HCT116 (cell line): ENCODE data around the gene GGA2. TPM values are rescaled to one million over a fixed set of nuclear protein-coding genes. Genes with fewer than 3 reads are reported as not detected.
"Not testable (repeated sequence)": the region's sequence is repeated elsewhere in the genome, so short reads cannot be mapped to it uniquely, and the experiment has no call there.

Source experiments
- ATAC-seq: fragments of 200-7000 bp; cut with Tn5 transposase; 2 replicates; pipeline ENCODE4 v1.9.1; 2020; ENCODE audit warnings: mild to moderate bottlenecking, moderate library complexity
- BruUV-seq: library from RNA; stranded (reverse); fragments of 400-500 nt; replicated peaks from 2 replicates; lab custom pipeline; 2021; lab: Mats Ljungman, UMichigan
- CTCF ChIA-PET: fragments of 300-600 bp; sonication (Branson Sonifier 250); formaldehyde crosslinking; loops from one replicate; lab custom pipeline; 2021; ENCODE audit warnings: antibody characterized with exemption; lab: Charles Lee
- POLR2A ChIA-PET: fragments of 300-600, 350-600 bp; sonication (Branson Sonifier 250); formaldehyde crosslinking; loops from one replicate; lab custom pipeline; 2021; ENCODE audit warnings: antibody characterized with exemption; lab: Charles Lee
- RAD21 ChIA-PET, 2 experiments: fragments of 300-600 bp; sonication (Branson Sonifier 250); formaldehyde crosslinking; loops; one replicate each; lab custom pipeline; 2023; ENCODE audit warnings: low total read pairs in 2 of 2; ENCODE audit not compliant: uncharacterized antibody in 2 of 2, unreplicated experiment in 2 of 2, low non-redundant PET in 1 of 2; lab: Charles Lee
- DNase-seq: peaks from one replicate; pipeline ENCODE4 v3.0.0-alpha.2; 2010; ENCODE audit warnings: low read depth, low spot score
- H2AFZ ChIP-seq: fragments of 200-600 bp; shearing (Covaris generic), sonication (generic); 2 replicates; pipeline ENCODE4 v1.6.1; 2017; ENCODE audit warnings: low read depth, mixed run types, mixed read lengths, antibody characterized with exemption, low read length; ENCODE audit not compliant: poor library complexity, severe bottlenecking
- H3K27ac ChIP-seq: 2 replicates; pipeline ENCODE4 v1.5.1; 2012; ENCODE audit warnings: low read depth, low read length
- H3K27me3 ChIP-seq: fragments of 200-600 bp; sonication (generic); 2 replicates; pipeline ENCODE4 v1.6.1; 2016; ENCODE audit warnings: mixed run types, low read length, mixed read lengths; ENCODE audit not compliant: insufficient read depth
- H3K36me3 ChIP-seq, 2 experiments: fragments of 200-500 bp in 1 of 2; fragments of 200-600 bp in 1 of 2; sonication (Bioruptor generic) in 1 of 2; sonication (generic) in 1 of 2; 2 replicates each; pipeline versions ENCODE4 v1.5.1 to v1.6.1; 2014 to 2016; ENCODE audit warnings: low read length in 2 of 2, inconsistent platforms in 1 of 2, mixed read lengths in 1 of 2, mixed run types in 1 of 2; ENCODE audit not compliant: insufficient read depth in 2 of 2, control insufficient read depth in 1 of 2
- H3K4me1 ChIP-seq, 2 experiments: fragments of 200-600 bp in 1 of 2; sonication (generic) in 1 of 2; 2 replicates each; pipeline versions ENCODE4 v1.5.1 to v1.6.1; 2012 to 2017; ENCODE audit warnings: low read length in 2 of 2, inconsistent platforms in 1 of 2, mild to moderate bottlenecking in 1 of 2, mixed read lengths in 1 of 2, mixed run types in 1 of 2, moderate library complexity in 1 of 2; ENCODE audit not compliant: insufficient read depth in 2 of 2, control insufficient read depth in 1 of 2
- H3K4me2 ChIP-seq: fragments of 200-600 bp; sonication (generic); 2 replicates; pipeline ENCODE4 v1.6.1; 2017; ENCODE audit warnings: mixed run types, low read length, mixed read lengths
- H3K4me3 ChIP-seq, 2 experiments: fragments of 200-600 bp in 1 of 2; sonication (generic) in 1 of 2; replicated peaks in 1 of 2; 2 replicates each; pipeline ENCODE4 v1.5.1; 2011 to 2016; ENCODE audit warnings: low read length in 2 of 2, control low read depth in 1 of 2, low read depth in 1 of 2, mild to moderate bottlenecking in 1 of 2, mixed read lengths in 1 of 2, mixed run types in 1 of 2
- H3K79me2 ChIP-seq: fragments of 200-600 bp; sonication (generic); 2 replicates; pipeline ENCODE4 v1.6.1; 2017; ENCODE audit warnings: mild to moderate bottlenecking, mixed run types, low read length, moderate library complexity, mixed read lengths; ENCODE audit not compliant: insufficient read depth
- H3K9ac ChIP-seq: fragments of 200-600 bp; sonication (generic); 2 replicates; pipeline ENCODE4 v1.6.1; 2016; ENCODE audit warnings: low read length, mixed read lengths
- H3K9me2 ChIP-seq: fragments of 200-600 bp; sonication (generic), shearing (Covaris generic); 2 replicates; pipeline ENCODE4 v1.6.1; 2017; ENCODE audit warnings: mixed run types, mild to moderate bottlenecking, moderate library complexity; ENCODE audit not compliant: insufficient read depth
- H3K9me3 ChIP-seq, 2 experiments: fragments of 200-500 bp in 1 of 2; fragments of 200-600 bp in 1 of 2; sonication (Bioruptor generic) in 1 of 2; sonication (generic) in 1 of 2; 2 replicates each; pipeline ENCODE4 v1.6.1; 2014 to 2017; ENCODE audit warnings: low read length in 2 of 2, mixed read lengths in 2 of 2, inconsistent platforms in 1 of 2, low read depth in 1 of 2, mild to moderate bottlenecking in 1 of 2, mixed run types in 1 of 2, moderate library complexity in 1 of 2; ENCODE audit not compliant: control insufficient read depth in 1 of 2, insufficient read depth in 1 of 2
- H4K20me1 ChIP-seq: fragments of 200-600 bp; sonication (generic), shearing (Covaris generic); 2 replicates; pipeline ENCODE4 v1.6.1; 2017; ENCODE audit warnings: mixed run types, mild to moderate bottlenecking, moderate library complexity; ENCODE audit not compliant: insufficient read depth
- EZH2 ChIP-seq: fragments of 200-600 bp; sonication (generic); IDR thresholded peaks from 2 replicates; pipeline ENCODE4 v1.6.1; 2017; ENCODE audit warnings: antibody characterized with exemption, mixed run types
- FOSL1 ChIP-seq: IDR thresholded peaks from 2 replicates; pipeline ENCODE4 v1.6.1; 2012; ENCODE audit warnings: low read depth
- JUND ChIP-seq: IDR thresholded peaks from 2 replicates; pipeline ENCODE4 v1.6.1; 2012
- POLR2A ChIP-seq: IDR thresholded peaks from 2 replicates; pipeline ENCODE4 v1.7.0; 2011; ENCODE audit warnings: borderline replicate concordance; ENCODE audit not compliant: insufficient read depth, insufficient read length; ENCODE audit errors: extremely low read depth
- RAD21 ChIP-seq: IDR thresholded peaks from 2 replicates; pipeline ENCODE4 v1.6.1; 2012; ENCODE audit warnings: low read depth, mild to moderate bottlenecking
- SRF ChIP-seq: IDR thresholded peaks from 2 replicates; pipeline ENCODE4 v1.6.1; 2012; ENCODE audit warnings: low read depth
- TCF7L2 ChIP-seq: IDR thresholded peaks from 2 replicates; pipeline ENCODE4 v1.7.0; 2011; ENCODE audit warnings: borderline replicate concordance, inconsistent platforms; ENCODE audit not compliant: insufficient read depth, insufficient read length; ENCODE audit errors: extremely low read depth
- YY1 ChIP-seq: IDR thresholded peaks from 2 replicates; pipeline ENCODE4 v1.6.1; 2011; ENCODE audit warnings: low read length, low read depth, moderate library complexity, mild to moderate bottlenecking; ENCODE audit not compliant: insufficient replicate concordance; ENCODE audit errors: extremely low read depth
- ZNF274 ChIP-seq: fragments of 200-500 bp; sonication (Bioruptor generic); IDR thresholded peaks from 2 replicates; pipeline ENCODE4 v1.6.1; 2014; ENCODE audit warnings: mild to moderate bottlenecking, low read depth, low read length, inconsistent platforms
- intact Hi-C: fragments of 100-400 bp; cut with micrococcal nuclease; formaldehyde crosslinking; loops from 2 replicates; pipeline ENCODE4 v1.10.0; 2022
- total RNA-seq: library from RNA; stranded (reverse); gene quantifications from one replicate; pipeline ENCODE4 v1.2.1, GENCODE V29; 2021; ENCODE audit not compliant: unreplicated experiment
- TF ChIP-seq, protein P1 (sequence below): IDR thresholded peaks from 2 replicates; pipeline ENCODE4 v1.6.1; 2012
- TF ChIP-seq, protein P2 (sequence below): IDR thresholded peaks from 2 replicates; pipeline ENCODE4 v1.6.1; 2011; ENCODE audit warnings: mild to moderate bottlenecking, low read length, moderate library complexity; ENCODE audit not compliant: insufficient replicate concordance; ENCODE audit errors: extremely low read depth

GGA2 gene
- total RNA-seq, 1 experiment from 2014 or later = 68.3 TPM

DNA sequence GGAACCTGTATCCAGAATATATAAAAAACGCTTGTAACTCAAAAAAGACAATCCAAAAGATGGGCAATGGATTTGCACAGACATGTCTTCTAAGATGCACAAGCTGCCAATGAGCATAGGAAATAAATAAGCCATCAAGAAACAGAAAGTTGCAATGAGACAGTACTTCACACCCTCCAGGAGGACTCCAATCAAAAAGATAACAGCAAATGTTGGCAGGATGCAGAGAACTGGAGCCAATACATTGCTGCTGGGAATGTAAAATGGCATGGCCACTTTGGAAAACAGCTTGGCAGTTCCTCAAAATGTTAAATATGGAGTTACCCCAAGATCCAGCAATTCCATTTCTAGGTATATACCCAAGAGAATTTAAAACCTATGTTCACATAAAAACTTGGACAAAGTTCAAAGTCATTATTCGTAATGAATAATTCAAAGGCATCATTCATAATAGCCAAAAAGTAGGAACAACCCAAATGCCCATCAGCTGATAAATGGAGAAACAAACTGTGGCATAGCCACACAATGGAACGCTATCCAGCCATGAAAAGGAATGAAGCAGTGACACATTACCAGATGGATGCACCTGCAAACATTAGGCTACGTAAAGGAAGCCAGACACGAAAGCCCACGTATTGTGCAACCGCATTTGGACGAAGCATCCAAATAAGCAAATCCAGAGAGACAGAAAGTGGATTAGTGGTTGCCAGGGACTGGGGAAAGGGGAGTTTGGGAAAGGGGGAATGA, 25.6 kb downstream of the GGA2 start:
- intact Hi-C loops = no loop called here
- ATAC-seq (no peak), DNase-seq (no peak)
- POLR2A ChIA-PET = no interaction called here
- no peak overlapping the region for H2AFZ ChIP-seq
- H3K36me3 ChIP-seq = peaks cover 64 to 74% of the 10 kb centered on the region in 2 experiments; a peak in 3 of 4 replicates
- TF ChIP-seq POLR2A (no peak), YY1 (no peak), TCF7L2 (no peak), FOSL1 (no peak), ZNF274 (no peak), EZH2 (no peak), JUND (no peak), SRF (no peak), RAD21 (no peak)
- TF ChIP-seq, protein P1, sequence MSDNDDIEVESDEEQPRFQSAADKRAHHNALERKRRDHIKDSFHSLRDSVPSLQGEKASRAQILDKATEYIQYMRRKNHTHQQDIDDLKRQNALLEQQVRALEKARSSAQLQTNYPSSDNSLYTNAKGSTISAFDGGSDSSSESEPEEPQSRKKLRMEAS = no peak
- TF ChIP-seq, protein P2, sequence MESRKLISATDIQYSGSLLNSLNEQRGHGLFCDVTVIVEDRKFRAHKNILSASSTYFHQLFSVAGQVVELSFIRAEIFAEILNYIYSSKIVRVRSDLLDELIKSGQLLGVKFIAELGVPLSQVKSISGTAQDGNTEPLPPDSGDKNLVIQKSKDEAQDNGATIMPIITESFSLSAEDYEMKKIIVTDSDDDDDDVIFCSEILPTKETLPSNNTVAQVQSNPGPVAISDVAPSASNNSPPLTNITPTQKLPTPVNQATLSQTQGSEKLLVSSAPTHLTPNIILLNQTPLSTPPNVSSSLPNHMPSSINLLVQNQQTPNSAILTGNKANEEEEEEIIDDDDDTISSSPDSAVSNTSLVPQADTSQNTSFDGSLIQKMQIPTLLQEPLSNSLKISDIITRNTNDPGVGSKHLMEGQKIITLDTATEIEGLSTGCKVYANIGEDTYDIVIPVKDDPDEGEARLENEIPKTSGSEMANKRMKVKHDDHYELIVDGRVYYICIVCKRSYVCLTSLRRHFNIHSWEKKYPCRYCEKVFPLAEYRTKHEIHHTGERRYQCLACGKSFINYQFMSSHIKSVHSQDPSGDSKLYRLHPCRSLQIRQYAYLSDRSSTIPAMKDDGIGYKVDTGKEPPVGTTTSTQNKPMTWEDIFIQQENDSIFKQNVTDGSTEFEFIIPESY = no peak
- no peaks in the 10 kb centered on the region for H3K9me3 ChIP-seq
- CTCF ChIA-PET = no interaction called here
- no peaks in the 10 kb centered on the region for H3K4me1 ChIP-seq
- RAD21 ChIA-PET = no interaction called here
- H3K27me3 ChIP-seq = no peaks in the 10 kb centered on the region
- H3K4me3 ChIP-seq = no peak overlapping the region
- no peaks in the 10 kb centered on the region for H3K9me2 ChIP-seq
- BruUV-seq = no TSS peak
- no peak overlapping the region for H3K27ac ChIP-seq
- H4K20me1 ChIP-seq = no peaks in the 10 kb centered on the region; the same call in 1 of the 2 replicates
- H3K79me2 ChIP-seq = no peaks in the 10 kb centered on the region
- H3K9ac ChIP-seq = no peak overlapping the region
- H3K4me2 ChIP-seq = no peak overlapping the region

DNA sequence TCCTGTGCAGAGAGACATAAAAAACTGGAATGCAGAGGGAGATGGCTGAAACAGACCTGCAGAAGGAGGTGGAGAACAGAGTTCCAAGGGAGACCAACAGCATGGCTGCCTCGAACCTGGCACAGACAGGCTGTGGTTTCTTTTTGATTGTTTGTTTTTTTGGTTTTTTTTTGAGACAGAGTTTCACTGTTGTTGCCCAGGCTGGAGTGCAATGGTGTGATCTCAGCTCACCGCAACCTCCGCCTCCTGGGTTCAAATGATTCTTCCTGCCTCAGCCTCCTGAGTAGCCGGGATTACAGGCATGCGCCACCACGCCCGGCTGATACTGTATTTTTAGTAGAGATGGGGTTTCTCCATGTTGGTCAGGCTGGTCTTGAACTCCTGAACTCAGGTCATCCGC, 26.8 kb downstream of the GGA2 start:
- H3K9me3 ChIP-seq, H3K4me3 ChIP-seq, BruUV-seq, H3K27ac ChIP-seq, H3K9me2 ChIP-seq, H3K9ac ChIP-seq, H3K4me1 ChIP-seq, POLR2A ChIA-PET, H3K79me2 ChIP-seq, H3K27me3 ChIP-seq, RAD21 ChIA-PET, intact Hi-C loops, H2AFZ ChIP-seq, CTCF ChIA-PET, DNase-seq, ATAC-seq, H3K4me2 ChIP-seq, H4K20me1 ChIP-seq: not testable (repeated sequence)
- peaks cover 62 to 74% of the 10 kb centered on the region in 2 experiments; a peak in 3 of 4 replicates for H3K36me3 ChIP-seq
